Activated CD8-positive, alpha-beta T cell treated with anti-CD3 and anti-CD28 coated beads for 36 hours (primary cell): ENCODE data around the gene PRSS16. TPM values are rescaled to one million over a fixed set of nuclear protein-coding genes. Genes with fewer than 3 reads are reported as not detected.

Source experiments
- ATAC-seq: fragments of 200-7000 bp; cut with Tn5 transposase; one replicate; pipeline ENCODE4 v1.10.0; 2021; ENCODE audit warnings: mild to moderate bottlenecking, moderate library complexity
- CTCF ChIA-PET: fragments of 350-600 bp; sonication (Branson Sonifier 250); formaldehyde crosslinking; loops from one replicate; lab custom pipeline; 2021; ENCODE audit warnings: antibody characterized with exemption; lab: Charles Lee
- POLR2A ChIA-PET: fragments of 350-600 bp; sonication (Branson Sonifier 250); formaldehyde crosslinking; loops from one replicate; lab custom pipeline; 2021; ENCODE audit warnings: antibody characterized with exemption; lab: Charles Lee
- DNase-seq: peaks from one replicate; pipeline ENCODE4 v3.0.0-alpha.2; 2020
- H3K27ac Mint-ChIP-seq: one replicate; pipeline ENCODE4 v1.8.0; 2021; ENCODE audit warnings: mild to moderate bottlenecking, mixed read lengths
- H3K27me3 Mint-ChIP-seq: one replicate; pipeline ENCODE4 v1.8.0; 2021; ENCODE audit warnings: mixed read lengths
- H3K36me3 Mint-ChIP-seq: one replicate; pipeline ENCODE4 v1.8.0; 2021; ENCODE audit warnings: low read depth, mixed read lengths
- H3K4me1 Mint-ChIP-seq: one replicate; pipeline ENCODE4 v1.8.0; 2021; ENCODE audit warnings: low read depth, mixed read lengths
- H3K4me3 Mint-ChIP-seq: one replicate; pipeline ENCODE4 v1.8.0; 2021; ENCODE audit warnings: mild to moderate bottlenecking, moderate library complexity, mixed read lengths
- H3K9me3 Mint-ChIP-seq: one replicate; pipeline ENCODE4 v1.8.0; 2021; ENCODE audit warnings: mixed read lengths
- CTCF ChIP-seq: fragments of 200-600 bp; IDR thresholded peaks from one replicate; pipeline ENCODE4 v1.8.0; 2022; ENCODE audit warnings: antibody characterized with exemption, mild to moderate bottlenecking
- intact Hi-C: fragments of 100-400 bp; cut with micrococcal nuclease; formaldehyde crosslinking; loops from one replicate; pipeline ENCODE4 v1.10.0; 2022
- total RNA-seq, 2 experiments: library from RNA; stranded (reverse); gene quantifications; one replicate each; pipeline ENCODE4 v1.2.3, GENCODE V29; 2021

Gene PRSS16
- total RNA-seq, 2 experiments from 2014 or later, result 0.65 to 1.9 TPM

- Mint-ChIP-seq H3K4me1 (peaks cover 14% of the 10 kb centered on the region), H3K36me3 (peaks cover 9% of the 10 kb centered on the region), H3K9me3 (peaks cover 31% of the 10 kb centered on the region), H3K27me3 (peaks cover 82% of the 10 kb centered on the region), H3K4me3 (no peak overlapping the region), H3K27ac (no peak overlapping the region)
- DNase-seq, result no peak
- no peak for TF ChIP-seq CTCF
- intact Hi-C loops, result loop anchor here (10.0 kb wide), 1 partner anchor 381 kb away; no protein-coding TSS in a partner anchor
- POLR2A ChIA-PET, result interaction anchor here (0.6 kb wide), 1 partner anchor 376 kb away, joined by 3 read pairs; no protein-coding TSS in a partner anchor
- CTCF ChIA-PET, result interaction anchor here (0.8 kb wide), 1 partner anchor 503 kb away, joined by 3 read pairs; no protein-coding TSS in a partner anchor
- ATAC-seq, result no peak
Observed at GRCh38 chr6:27293436-27294098, 46.1 kb downstream of the PRSS16 start.

GRCh38 chr6:27294409-27294808 is 46.9 kb downstream of the PRSS16 start:
- ATAC-seq (no peak), DNase-seq (no peak)
- Mint-ChIP-seq H3K27me3 (peaks cover 78% of the 10 kb centered on the region), H3K9me3 (peaks cover 29% of the 10 kb centered on the region), H3K27ac (no peak overlapping the region), H3K36me3 (peaks cover 9% of the 10 kb centered on the region), H3K4me1 (peaks cover 14% of the 10 kb centered on the region), H3K4me3 (no peak overlapping the region)
- TF ChIP-seq CTCF, result no peak
- intact Hi-C loops, result loop anchor here (10.0 kb wide), 1 partner anchor 380 kb away; no protein-coding TSS in a partner anchor
- POLR2A ChIA-PET, result no interaction called here
- CTCF ChIA-PET, result interaction anchor here (0.8 kb wide), 1 partner anchor 502 kb away, joined by 3 read pairs; no protein-coding TSS in a partner anchor

GRCh38 chr6:27295301-27296079 is 48.0 kb downstream of the PRSS16 start:
- CTCF ChIA-PET, result interaction anchor here (1.1 to 1.4 kb wide), 3 partner anchors 13 to 1629 kb away, joined by 3 read pairs; partner anchors contain the start of gene TRIM27
- TF ChIP-seq CTCF, result no peak
- Mint-ChIP-seq H3K27me3 (peaks cover 77% of the 10 kb centered on the region), H3K9me3 (peaks cover 28% of the 10 kb centered on the region), H3K36me3 (peaks cover 9% of the 10 kb centered on the region), H3K4me1 (peaks cover 11% of the 10 kb centered on the region), H3K27ac (no peak overlapping the region), H3K4me3 (no peak overlapping the region)
- POLR2A ChIA-PET, result interaction anchor here (0.6 to 1.4 kb wide), 2 partner anchors 34 to 54 kb away, joined by 3 read pairs; no protein-coding TSS in a partner anchor
- ATAC-seq (peak; percentile 20), DNase-seq (no peak)
- intact Hi-C loops, result loop anchor here (10.0 kb wide), 1 partner anchor 379 kb away; no protein-coding TSS in a partner anchor

GRCh38 chr6:27296106-27296783 is 48.7 kb downstream of the PRSS16 start:
- no peak for DNase-seq

More at GRCh38 chr6:27296106-27296783, 48.7 kb downstream of the PRSS16 start:
- CTCF ChIA-PET, result interaction anchor here (1.1 to 1.4 kb wide), 3 partner anchors 13 to 1628 kb away, joined by 3 read pairs; partner anchors contain the start of gene TRIM27
- no peak for TF ChIP-seq CTCF
- peaks cover 73% of the 10 kb centered on the region for H3K27me3 Mint-ChIP-seq
- peak overlapping the region; percentile 6 for H3K4me3 Mint-ChIP-seq
- no peak for ATAC-seq
- intact Hi-C loops, result loop anchor here (10.0 kb wide), 1 partner anchor 379 kb away; no protein-coding TSS in a partner anchor
- peaks cover 22% of the 10 kb centered on the region for H3K9me3 Mint-ChIP-seq
- H3K27ac Mint-ChIP-seq, result no peak overlapping the region
- POLR2A ChIA-PET, result interaction anchor here (0.6 to 1.4 kb wide), 2 partner anchors 35 to 53 kb away, joined by 3 read pairs; no protein-coding TSS in a partner anchor
- peaks cover 6% of the 10 kb centered on the region for H3K36me3 Mint-ChIP-seq
- H3K4me1 Mint-ChIP-seq, result peaks cover 11% of the 10 kb centered on the region
